NCI-H345 (cell line): ENCODE data around the gene KCTD1.

ENCODE experiments used
- DNase-seq: peaks from one replicate; lab custom pipeline; 2025; lab: John Stamatoyannopoulos, UW

KCTD1 gene

GRCh38 chr18:26480897-26481795 is 67.2 kb downstream of the KCTD1 start:
- DNase-seq: no peak

- DNase-seq: no peak
These were observed 68.7 kb downstream of the KCTD1 start for GRCh38 chr18:26479681-26480079.

- DNase-seq: no peak
These were observed 69.2 kb downstream of the KCTD1 start for GRCh38 chr18:26479065-26479680.

- DNase-seq: no peak
These were observed 70.4 kb downstream of the KCTD1 start for GRCh38 chr18:26477828-26478466.

GRCh38 chr18:26476697-26477096 is 71.7 kb downstream of the KCTD1 start:
- DNase-seq: no peak

- no peak for DNase-seq
These were observed 73.8 kb downstream of the KCTD1 start for GRCh38 chr18:26474542-26474941.

- no peak for DNase-seq
These were observed 74.7 kb downstream of the KCTD1 start for GRCh38 chr18:26473672-26474071.

GRCh38 chr18:26471826-26472225 is 76.5 kb downstream of the KCTD1 start:
- no peak for DNase-seq

- no peak for DNase-seq
These were observed 77.3 kb downstream of the KCTD1 start for GRCh38 chr18:26471027-26471426.

- peak; percentile 74 for DNase-seq
These were observed 78.2 kb downstream of the KCTD1 start for GRCh38 chr18:26470011-26470637.

GRCh38 chr18:26468931-26469340 is 79.4 kb downstream of the KCTD1 start:
- DNase-seq: peak; percentile 75

- DNase-seq: no peak
These were observed 82.3 kb downstream of the KCTD1 start for GRCh38 chr18:26466026-26466425.

- DNase-seq: no peak
These were observed 82.9 kb downstream of the KCTD1 start for GRCh38 chr18:26465431-26465830.

GRCh38 chr18:26464128-26465011 is 84.0 kb downstream of the KCTD1 start:
- DNase-seq: no peak

- no peak for DNase-seq
These were observed 86.0 kb downstream of the KCTD1 start for GRCh38 chr18:26462355-26462754.

- DNase-seq: no peak
These were observed 86.9 kb downstream of the KCTD1 start for GRCh38 chr18:26461405-26461804.

GRCh38 chr18:26460449-26461091 is 87.8 kb downstream of the KCTD1 start:
- DNase-seq: peak; percentile 83

- no peak for DNase-seq
These were observed 88.5 kb downstream of the KCTD1 start for GRCh38 chr18:26459884-26460283.

- DNase-seq: no peak
These were observed 89.0 kb downstream of the KCTD1 start for GRCh38 chr18:26459340-26459739.

- DNase-seq: no peak
These were observed 89.7 kb downstream of the KCTD1 start for GRCh38 chr18:26458526-26459232.
